Smooth muscle cell (in vitro differentiated cells): Measurements from ENCODE around the gene C1QL1. TPM values are rescaled to one million over a fixed set of nuclear protein-coding genes. Genes with fewer than 3 reads are reported as not detected.

Experiments
- DNase-seq: peaks from one replicate; lab custom pipeline; 2025; ENCODE audit not compliant: unreplicated experiment; lab: John Stamatoyannopoulos, UW
- H2AFZ ChIP-seq: fragments of 200-600 bp; sonication (generic); 2 replicates; pipeline ENCODE4 v1.6.0; 2016; ENCODE audit warnings: antibody characterized with exemption, low read depth, mild to moderate bottlenecking
- H3F3A ChIP-seq: fragments of 200-600 bp; sonication (generic); 2 replicates; pipeline ENCODE4 v1.6.0; 2017; ENCODE audit warnings: antibody characterized with exemption, low read depth
- H3K27ac ChIP-seq: fragments of 200-600 bp; sonication (generic); 2 replicates; pipeline ENCODE4 v1.5.1; 2016; ENCODE audit warnings: low read depth, mild to moderate bottlenecking
- H3K27me3 ChIP-seq: fragments of 200-600 bp; sonication (generic); 2 replicates; pipeline ENCODE4 v1.6.1; 2016; ENCODE audit warnings: low read depth, mild to moderate bottlenecking
- H3K36me3 ChIP-seq: fragments of 200-600 bp; sonication (generic); 2 replicates; pipeline ENCODE4 v1.5.1; 2016; ENCODE audit warnings: low read depth
- H3K4me1 ChIP-seq: fragments of 200-600 bp; sonication (generic); 2 replicates; pipeline ENCODE4 v1.5.1; 2016; ENCODE audit warnings: low read depth
- H3K4me2 ChIP-seq: fragments of 200-600 bp; sonication (generic); 2 replicates; pipeline ENCODE4 v1.6.0; 2016; ENCODE audit warnings: mild to moderate bottlenecking
- H3K4me3 ChIP-seq: fragments of 200-600 bp; sonication (generic); 2 replicates; pipeline ENCODE4 v1.5.1; 2016; ENCODE audit warnings: mild to moderate bottlenecking
- H3K79me2 ChIP-seq: fragments of 200-600 bp; sonication (generic); 2 replicates; pipeline ENCODE4 v1.6.0; 2016; ENCODE audit warnings: low read depth, mild to moderate bottlenecking
- H3K9ac ChIP-seq: fragments of 200-600 bp; sonication (generic); 2 replicates; pipeline ENCODE4 v1.6.0; 2016; ENCODE audit warnings: low read depth
- H3K9me3 ChIP-seq: fragments of 200-600 bp; sonication (generic); replicated peaks from 2 replicates; pipeline ENCODE4 v1.5.1; 2016; ENCODE audit warnings: low read depth
- H4K20me1 ChIP-seq: fragments of 200-600 bp; sonication (generic); 2 replicates; pipeline ENCODE4 v1.6.0; 2016; ENCODE audit warnings: low read depth
- WGBS: methylation state at CpG from one replicate; pipeline ENCODE4 v1.1.7; 2016; ENCODE audit warnings: low lambda C conversion rate; 5-methylcytosine and 5-hydroxymethylcytosine counted together
- polyA plus RNA-seq: library from polyadenylated mRNA; unstranded; fragments of >200 nt; fragmentation: Nextera tagmentation; extraction: Ambion mirVana; gene quantifications from 2 replicates; pipeline ENCODE4 v1.2.1, GENCODE V29; 2016
- total RNA-seq: library from RNA; depleted of rRNA; stranded (reverse); fragments of >200 nt; gene quantifications from 2 replicates; pipeline ENCODE4 v1.2.3, GENCODE V29; 2014
- TF ChIP-seq, protein P1 (sequence below): fragments of 200-600 bp; sonication (generic); IDR thresholded peaks from 2 replicates; pipeline ENCODE4 v1.5.1; 2017; ENCODE audit warnings: borderline replicate concordance, mild to moderate bottlenecking, antibody characterized with exemption; ENCODE audit not compliant: insufficient read depth, poor library complexity, severe bottlenecking

C1QL1 gene
- total and polyA plus RNA-seq, 2 experiments from 2014 or later: 5.6 TPM; not detected in 1

DNA sequence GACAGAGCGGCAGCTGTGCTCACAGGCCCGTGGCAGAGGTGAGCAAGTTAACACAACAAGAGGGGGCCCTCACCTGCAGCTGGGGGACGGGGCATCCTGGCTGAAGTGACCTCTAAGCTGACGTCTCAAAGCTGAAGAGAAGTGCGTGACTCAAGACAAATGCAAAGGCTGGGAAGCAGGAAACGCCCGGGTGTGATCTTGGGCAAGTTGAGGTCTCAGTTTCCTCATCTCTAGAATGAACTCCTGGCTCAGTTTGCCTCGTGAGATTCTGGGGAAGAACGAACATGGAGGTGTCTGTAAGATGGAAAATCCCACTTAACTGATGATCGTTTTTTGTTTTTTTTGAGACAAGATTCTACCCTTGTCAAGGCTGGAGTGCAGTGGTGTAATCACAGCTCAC is 40.1 kb upstream of the C1QL1 start:
- H3K27me3 ChIP-seq: peaks cover 15% of the 10 kb centered on the region

DNA sequence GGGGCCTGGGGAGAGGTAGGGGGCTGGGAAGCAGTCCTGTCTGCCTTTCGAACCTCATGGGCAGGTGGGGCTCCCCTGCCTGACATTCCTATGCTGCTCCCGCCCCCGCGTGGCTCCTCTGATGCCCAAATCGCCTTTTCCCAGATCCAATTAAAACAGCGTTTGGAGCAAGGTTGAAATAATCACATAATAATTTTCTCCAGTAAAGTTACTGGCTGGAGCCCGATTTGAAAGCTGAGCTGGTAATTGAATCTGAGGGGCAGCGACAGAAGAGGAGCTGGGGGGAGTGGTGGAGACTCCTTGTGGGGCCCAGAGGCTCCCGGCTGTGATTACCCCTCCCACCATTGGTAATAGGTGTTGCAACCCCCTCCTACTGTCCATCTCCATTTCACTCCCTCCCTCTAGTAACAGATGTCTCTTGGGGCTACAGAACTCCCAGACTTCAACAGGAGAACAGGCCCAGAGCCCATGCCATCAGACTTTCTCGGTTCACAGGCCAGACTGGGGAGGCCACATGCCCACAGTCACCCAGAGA is 38.9 kb upstream of the C1QL1 start:
- WGBS: 59% methylated on average over 10 of the region's 10 CpGs
- Histone ChIP-seq H3K9ac (no peak overlapping the region), H3K4me1 (no peaks in the 10 kb centered on the region), H3K4me2 (no peak overlapping the region), H3K79me2 (no peaks in the 10 kb centered on the region), H3K9me3 (no peaks in the 10 kb centered on the region), H4K20me1 (no peaks in the 10 kb centered on the region), H3K4me3 (no peak overlapping the region), H3K36me3 (no peaks in the 10 kb centered on the region), H3K27ac (no peak overlapping the region), H3K27me3 (peaks cover 15% of the 10 kb centered on the region), H3F3A (no peaks in the 10 kb centered on the region), H2AFZ (no peak overlapping the region)
- no peak for DNase-seq
- TF ChIP-seq, protein P1, sequence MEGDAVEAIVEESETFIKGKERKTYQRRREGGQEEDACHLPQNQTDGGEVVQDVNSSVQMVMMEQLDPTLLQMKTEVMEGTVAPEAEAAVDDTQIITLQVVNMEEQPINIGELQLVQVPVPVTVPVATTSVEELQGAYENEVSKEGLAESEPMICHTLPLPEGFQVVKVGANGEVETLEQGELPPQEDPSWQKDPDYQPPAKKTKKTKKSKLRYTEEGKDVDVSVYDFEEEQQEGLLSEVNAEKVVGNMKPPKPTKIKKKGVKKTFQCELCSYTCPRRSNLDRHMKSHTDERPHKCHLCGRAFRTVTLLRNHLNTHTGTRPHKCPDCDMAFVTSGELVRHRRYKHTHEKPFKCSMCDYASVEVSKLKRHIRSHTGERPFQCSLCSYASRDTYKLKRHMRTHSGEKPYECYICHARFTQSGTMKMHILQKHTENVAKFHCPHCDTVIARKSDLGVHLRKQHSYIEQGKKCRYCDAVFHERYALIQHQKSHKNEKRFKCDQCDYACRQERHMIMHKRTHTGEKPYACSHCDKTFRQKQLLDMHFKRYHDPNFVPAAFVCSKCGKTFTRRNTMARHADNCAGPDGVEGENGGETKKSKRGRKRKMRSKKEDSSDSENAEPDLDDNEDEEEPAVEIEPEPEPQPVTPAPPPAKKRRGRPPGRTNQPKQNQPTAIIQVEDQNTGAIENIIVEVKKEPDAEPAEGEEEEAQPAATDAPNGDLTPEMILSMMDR: no peak

More for the DNA sequence above, 40.1 kb upstream of the C1QL1 start:
- WGBS: 80% methylated on average over 10 of the region's 10 CpGs
- Histone ChIP-seq H3K27ac (no peak overlapping the region), H3K9me3 (no peaks in the 10 kb centered on the region), H3K79me2 (no peaks in the 10 kb centered on the region), H3K4me1 (peaks cover 3% of the 10 kb centered on the region), H3K36me3 (no peaks in the 10 kb centered on the region), H3K9ac (no peak overlapping the region), H3K4me2 (no peak overlapping the region), H3K4me3 (no peak overlapping the region), H3F3A (no peaks in the 10 kb centered on the region), H4K20me1 (no peaks in the 10 kb centered on the region), H2AFZ (no peak overlapping the region)
- TF ChIP-seq, protein P1: no peak
- no peak for DNase-seq

DNA sequence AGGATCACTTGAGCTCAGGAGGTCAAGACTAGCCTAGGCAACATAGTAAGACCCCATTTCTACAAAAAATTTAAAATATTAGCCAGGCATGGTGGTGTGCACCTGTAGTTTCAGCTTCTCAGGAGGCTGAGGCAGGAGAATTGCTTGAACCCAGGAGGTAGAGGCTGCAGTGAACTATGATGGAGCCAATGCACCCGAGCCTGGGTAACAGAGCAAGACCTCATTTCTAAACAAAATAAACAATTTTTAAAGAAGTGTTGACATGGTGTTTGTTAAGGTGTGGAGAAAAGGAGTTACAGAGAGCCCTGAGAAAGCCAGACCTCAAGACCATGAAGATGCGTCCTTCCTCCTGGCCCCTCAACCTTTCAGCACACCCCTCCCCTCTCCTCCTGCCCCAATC is 37.6 kb upstream of the C1QL1 start:
- WGBS: 97% methylated on average over 2 of the region's 2 CpGs
- H3K4me3 ChIP-seq: no peak overlapping the region

More for the DNA sequence above, 37.6 kb upstream of the C1QL1 start:
- Histone ChIP-seq H3F3A (no peaks in the 10 kb centered on the region), H3K4me2 (no peak overlapping the region), H3K9ac (no peak overlapping the region), H3K36me3 (no peaks in the 10 kb centered on the region), H3K9me3 (no peaks in the 10 kb centered on the region), H3K27ac (no peak overlapping the region), H3K4me1 (no peaks in the 10 kb centered on the region), H4K20me1 (no peaks in the 10 kb centered on the region), H3K27me3 (peaks cover 15% of the 10 kb centered on the region), H3K79me2 (no peaks in the 10 kb centered on the region), H2AFZ (no peak overlapping the region)
- TF ChIP-seq, protein P1: no peak
- DNase-seq: no peak
